Dedifferentiated amniotic fluid mesenchymal stem cell (primary cell): Measurements from ENCODE around the gene TNKS1BP1.
"Not testable (repeated sequence)": the region's sequence is repeated elsewhere in the genome, so short reads cannot be mapped to it uniquely, and the experiment has no call there.

Experiments
- DNase-seq: peaks from one replicate; pipeline ENCODE4 v3.0.0-alpha.2; 2016; ENCODE audit errors: extremely low spot score

The TNKS1BP1 gene

GRCh38 chr11:57324886-57325734, at the start of gene TNKS1BP1:
TSS of gene TNKS1BP1 (minus strand) at chr11:57324952. CDS start at chr11:57321885, 3,067 bp downstream.
- DNase-seq = peak; percentile 99

DNA sequence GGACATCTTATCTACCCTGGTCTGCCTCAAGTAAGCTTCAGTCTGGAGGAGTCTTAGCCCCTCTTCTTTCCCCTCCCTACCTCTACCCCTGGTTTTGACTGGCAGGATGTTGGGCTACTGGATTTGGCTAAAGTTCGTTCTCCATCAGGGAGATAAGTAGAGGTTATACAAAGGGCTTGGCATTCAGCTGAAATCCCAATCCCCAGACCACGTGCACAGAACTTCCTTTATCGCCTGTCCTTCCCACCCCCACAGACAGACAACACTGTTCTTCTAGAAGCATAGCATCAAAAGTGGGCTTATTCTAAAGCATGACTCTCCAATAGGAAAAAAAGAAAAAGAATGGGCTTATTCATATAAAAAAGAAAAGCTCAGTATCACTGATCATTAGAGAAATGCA, 48.4 kb upstream of the TNKS1BP1 start:
- no peak for DNase-seq

DNA sequence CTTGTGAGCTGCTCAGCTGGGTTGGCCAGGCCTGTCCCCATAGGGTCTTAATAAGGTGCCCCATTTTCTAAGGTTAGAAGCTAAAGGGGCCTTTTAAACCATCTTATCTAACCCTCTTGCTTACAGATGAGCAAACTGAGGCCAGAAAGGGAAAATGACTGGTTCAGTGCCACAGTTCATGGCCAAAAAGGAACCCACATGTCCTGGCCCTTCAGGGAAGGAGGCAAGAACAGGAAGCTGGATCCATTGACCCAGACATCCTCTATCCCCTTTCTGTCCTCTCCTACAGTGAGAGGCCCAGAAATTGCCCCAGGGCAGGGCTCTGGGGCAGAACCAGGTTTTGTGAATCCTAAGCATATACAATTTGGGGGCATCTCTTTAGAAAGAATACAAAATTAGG, 46.2 kb upstream of the TNKS1BP1 start:
- DNase-seq = no peak

DNA sequence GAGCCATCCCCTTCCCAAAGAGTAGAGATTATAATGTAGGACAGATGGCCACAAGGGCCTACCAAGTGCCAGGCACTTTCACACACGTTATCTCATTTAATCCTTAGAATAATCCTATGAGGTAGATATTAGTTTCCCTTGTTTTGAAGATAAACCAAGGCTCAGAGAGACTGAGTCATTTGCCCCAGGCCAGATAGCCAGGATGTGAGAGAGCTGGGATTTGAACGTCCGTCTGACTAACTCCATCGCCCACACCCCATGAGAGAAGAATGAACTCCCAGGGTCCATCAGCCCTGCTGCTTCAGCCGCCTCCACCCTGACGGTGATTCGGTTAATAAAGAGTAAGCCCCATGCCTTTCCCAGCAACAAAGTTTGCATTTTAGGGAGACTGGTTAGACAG, 45.5 kb upstream of the TNKS1BP1 start:
- peak; percentile 47 for DNase-seq

DNA sequence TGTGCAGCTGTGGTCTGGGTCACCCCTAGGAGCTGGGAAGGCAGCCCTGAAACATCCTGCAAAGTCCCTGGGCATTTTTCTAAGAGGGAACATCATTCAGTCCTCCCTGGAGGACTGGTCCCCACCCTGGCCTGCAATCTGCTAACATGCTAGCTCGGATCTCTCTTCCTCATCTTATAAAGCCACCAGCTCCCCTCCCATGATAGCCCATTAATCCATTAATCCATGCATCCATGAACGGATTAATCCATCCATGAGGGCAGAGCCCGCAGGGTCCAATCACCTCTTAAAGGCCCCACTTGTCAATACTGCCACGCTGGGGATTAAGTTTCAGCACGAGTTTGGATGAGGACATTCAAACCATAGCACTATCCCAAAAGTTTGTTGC, 44.1 kb upstream of the TNKS1BP1 start:
- DNase-seq = no peak

- DNase-seq = no peak
Observed at GRCh38 chr11:57368106-57368844, 43.5 kb upstream of the TNKS1BP1 start.

DNA sequence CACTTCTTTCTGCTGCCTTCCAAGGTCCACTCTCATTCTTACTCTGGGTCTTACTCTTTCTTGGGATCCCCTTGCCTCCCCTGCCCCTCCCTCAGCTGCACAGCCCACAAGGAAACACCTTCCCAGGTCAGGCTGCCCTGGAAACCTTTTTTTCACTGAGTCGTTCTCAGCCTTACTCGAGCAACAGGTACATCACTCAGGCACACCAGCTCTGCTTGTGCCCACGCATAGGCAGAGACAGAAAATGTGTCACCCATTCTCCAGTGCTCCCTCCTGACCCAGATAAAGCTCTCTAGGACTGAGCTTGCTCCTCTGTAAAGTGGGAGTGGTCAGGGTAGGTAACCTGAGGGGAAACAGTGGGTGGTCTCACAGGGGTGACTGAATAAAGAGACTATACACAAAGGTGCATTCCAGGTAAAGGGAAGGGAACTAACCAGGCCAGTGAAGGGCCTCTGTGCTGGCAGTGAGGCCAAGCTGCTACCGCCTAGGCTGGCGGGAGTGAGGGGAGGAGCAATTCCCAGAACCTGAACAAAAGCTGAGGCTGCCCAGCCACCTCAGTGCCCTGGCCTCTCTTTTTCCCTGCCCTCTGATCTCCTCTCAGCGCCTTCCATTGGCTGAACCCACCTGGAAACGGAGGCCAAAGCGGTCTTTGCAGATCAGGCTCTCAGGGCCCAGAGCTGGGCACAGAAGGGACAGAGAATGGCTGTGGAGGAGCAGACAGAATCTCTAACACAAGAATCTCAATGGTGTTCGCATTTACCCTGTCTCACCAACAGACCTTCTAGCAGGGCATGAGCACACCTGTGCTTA, 40.3 kb upstream of the TNKS1BP1 start:
- no peak for DNase-seq

GRCh38 chr11:57363131-57364080, 38.7 kb upstream of the TNKS1BP1 start:
- no peak for DNase-seq

GRCh38 chr11:57361926-57362325, 37.2 kb upstream of the TNKS1BP1 start:
- DNase-seq = no peak

DNA sequence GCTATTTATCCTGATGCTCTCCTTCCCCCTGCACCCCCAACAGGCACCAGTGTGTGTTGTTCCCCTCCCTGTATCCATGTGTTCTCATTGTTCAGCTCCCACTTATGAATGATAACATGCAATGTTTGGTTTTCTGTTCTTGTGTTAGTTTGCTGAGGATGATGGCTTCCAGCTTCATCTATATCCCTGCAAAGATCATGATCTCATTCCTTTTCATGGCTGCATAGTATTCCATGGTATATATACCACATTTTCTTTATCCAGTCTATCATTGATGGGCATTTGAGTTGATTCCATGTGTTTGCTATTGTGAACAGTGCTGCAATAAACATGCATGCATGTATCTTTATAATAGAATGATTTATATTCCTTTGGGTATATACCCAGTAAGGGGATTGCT, 36.7 kb upstream of the TNKS1BP1 start:
- not testable (repeated sequence) for DNase-seq

DNA sequence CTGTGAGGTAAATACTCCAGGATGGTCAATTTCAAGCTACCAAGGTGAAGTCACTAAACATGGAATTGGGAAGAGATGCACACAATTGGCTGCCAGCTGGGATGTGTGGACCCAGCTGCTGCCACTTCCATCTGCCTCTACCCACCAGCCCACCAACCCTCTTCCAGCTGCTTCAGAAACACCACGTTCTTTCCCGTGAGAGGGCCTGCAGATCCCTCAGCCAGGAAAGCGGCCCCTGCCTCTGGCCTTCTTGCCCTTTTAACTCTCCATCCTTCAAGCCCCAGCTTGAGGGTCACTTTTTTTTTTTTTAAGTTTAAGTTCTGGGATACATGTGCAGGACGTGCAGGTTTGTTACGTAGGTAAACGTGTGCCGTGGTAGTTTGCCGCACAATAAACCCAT, 36.2 kb upstream of the TNKS1BP1 start:
- DNase-seq = no peak

DNA sequence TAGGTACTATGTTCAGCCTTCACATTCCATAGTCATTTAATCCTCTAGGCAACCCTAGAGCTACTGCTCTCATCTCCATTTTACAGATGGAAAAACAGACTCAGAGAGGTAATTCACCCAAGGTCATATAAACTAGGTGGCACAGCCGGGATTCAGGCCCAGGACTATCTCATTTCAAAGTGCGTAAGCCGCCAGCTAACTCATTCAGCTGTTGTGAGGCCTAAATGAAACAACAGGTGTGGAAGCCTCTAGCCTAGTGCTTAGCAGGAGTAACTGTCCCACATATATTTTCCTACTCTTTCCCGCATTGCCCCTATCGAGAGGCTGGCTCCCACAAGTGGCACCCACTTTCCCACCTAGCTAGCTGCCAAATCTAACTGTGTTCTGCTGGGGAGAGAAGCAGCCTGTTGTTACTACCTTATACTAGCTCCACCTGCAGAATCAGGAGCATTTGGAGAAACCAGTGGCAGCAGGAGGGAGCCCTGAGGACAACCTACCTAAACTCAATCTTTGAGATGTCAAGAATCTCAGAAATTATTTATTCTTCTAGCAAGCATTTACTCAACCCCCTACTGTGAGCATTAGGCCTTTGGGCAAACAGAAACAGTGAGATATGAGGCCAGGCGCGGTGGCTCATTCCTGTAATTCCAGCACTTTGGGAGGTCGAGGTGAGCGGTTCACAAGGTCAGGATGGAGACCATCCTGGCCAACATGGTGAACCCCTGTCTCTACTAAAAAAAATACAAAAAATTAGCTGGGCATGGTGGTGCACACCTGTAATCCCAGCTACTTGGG, 35.3 kb upstream of the TNKS1BP1 start:
- no peak for DNase-seq

DNA sequence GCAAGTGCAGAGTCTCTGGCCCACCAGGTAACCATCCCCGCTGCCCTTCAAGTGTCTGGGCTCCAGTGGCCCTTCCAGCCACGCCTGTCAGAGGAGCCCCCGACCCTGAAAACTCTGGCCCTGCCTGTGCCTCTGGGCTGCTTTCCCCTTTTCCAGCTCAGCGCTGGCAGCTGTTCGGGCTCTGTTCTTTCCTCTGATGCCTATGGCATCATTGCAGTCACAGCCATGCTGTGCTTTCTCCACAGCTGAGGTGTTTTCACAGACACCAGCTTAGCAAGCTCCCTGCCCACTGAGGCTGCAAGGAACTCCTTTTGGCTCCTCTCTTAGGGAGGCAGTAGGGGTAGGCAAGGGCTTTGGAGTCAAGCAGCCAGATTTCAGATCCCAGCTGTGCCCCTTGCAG, 34.6 kb upstream of the TNKS1BP1 start:
- DNase-seq = no peak

GRCh38 chr11:57358991-57359390, 34.2 kb upstream of the TNKS1BP1 start:
- DNase-seq = no peak

GRCh38 chr11:57358543-57358961, 33.8 kb upstream of the TNKS1BP1 start:
- DNase-seq = no peak

- peak; percentile 15 for DNase-seq
Observed at GRCh38 chr11:57357856-57358255, 33.1 kb upstream of the TNKS1BP1 start.

- DNase-seq = no peak
Observed at GRCh38 chr11:57357310-57357709, 32.6 kb upstream of the TNKS1BP1 start.

DNA sequence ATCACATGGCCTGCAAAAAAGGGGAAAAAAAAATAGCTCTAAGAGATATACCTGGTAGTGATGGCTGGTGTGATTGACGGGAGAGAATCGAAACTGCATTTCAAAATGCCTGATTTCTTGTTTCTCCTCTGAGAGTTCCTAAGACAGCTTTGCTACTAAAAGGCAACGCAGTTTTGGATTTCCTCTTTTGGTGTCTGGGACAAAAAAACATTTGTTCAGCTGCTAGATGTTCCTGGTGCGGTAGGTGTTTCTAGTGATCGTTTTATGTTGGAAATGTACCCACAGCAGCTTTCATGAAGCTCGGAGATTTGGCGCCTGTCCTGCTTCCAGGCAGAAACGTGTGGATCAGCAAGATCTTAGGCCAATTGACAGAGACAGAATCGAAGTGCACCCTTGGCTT, 31.5 kb upstream of the TNKS1BP1 start:
- no peak for DNase-seq

DNA sequence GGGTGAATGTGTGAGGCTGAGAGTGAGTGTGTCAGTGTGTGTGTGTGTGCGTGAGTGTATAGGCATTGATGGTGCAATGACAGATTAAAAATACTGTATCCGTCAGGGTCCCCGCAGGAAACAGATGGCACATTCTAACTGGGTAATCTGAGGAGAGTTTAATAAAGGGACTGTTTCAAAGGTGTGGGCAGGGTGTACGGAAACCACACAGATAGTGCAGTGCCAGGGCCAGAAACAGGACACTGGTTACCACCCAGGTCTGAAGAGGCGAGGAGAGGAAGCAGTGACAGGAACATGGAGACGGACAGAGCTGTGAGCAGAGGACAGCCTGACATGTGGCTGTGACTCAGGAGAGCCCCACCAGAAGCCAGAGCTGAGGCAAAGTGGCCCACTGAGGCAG, 29.9 kb upstream of the TNKS1BP1 start:
- no peak for DNase-seq

GRCh38 chr11:57353852-57354251, 29.1 kb upstream of the TNKS1BP1 start:
- DNase-seq = no peak
